ENCODE results near the gene DYNC1I1. TPM values are rescaled to one million over a fixed set of nuclear protein-coding genes. Genes with fewer than 3 reads are reported as not detected.

DYNC1I1 gene
- polyA plus RNA-seq, 1 of the 3 experiments (the other 2 are of a cell fraction) = 0.05 TPM

DNA sequence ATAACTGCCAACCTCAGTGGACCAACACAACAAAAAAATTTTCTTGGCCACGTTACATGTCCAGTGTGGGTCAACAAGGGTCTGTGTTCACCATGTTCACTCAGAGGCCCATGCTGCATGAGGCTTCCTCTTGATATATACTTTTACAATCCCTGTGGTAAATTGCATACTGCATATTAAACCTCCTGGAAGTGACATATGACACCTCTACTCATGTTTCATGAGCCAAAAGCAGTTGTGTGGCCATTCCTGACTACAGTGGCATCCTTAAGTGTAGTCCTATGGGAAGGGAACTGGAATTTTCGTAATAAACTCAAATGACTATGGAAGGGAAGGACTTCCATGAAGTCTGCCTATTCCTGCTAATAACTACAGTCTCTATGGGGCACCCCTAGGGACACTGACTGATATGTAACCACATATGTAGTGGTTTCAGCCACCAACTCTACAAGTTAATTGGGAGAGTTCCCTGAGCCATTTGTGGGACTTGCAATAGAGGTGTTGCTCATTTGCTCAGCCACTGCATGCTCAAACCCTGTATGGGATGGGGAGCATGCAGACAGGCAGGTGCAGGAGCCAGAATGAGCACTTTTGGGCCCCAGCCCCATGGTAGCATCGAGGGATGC lies 9.7 kb downstream of the DYNC1I1 start (continued):
- TF ChIP-seq, protein P1, sequence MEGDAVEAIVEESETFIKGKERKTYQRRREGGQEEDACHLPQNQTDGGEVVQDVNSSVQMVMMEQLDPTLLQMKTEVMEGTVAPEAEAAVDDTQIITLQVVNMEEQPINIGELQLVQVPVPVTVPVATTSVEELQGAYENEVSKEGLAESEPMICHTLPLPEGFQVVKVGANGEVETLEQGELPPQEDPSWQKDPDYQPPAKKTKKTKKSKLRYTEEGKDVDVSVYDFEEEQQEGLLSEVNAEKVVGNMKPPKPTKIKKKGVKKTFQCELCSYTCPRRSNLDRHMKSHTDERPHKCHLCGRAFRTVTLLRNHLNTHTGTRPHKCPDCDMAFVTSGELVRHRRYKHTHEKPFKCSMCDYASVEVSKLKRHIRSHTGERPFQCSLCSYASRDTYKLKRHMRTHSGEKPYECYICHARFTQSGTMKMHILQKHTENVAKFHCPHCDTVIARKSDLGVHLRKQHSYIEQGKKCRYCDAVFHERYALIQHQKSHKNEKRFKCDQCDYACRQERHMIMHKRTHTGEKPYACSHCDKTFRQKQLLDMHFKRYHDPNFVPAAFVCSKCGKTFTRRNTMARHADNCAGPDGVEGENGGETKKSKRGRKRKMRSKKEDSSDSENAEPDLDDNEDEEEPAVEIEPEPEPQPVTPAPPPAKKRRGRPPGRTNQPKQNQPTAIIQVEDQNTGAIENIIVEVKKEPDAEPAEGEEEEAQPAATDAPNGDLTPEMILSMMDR (IDR thresholded peaks at IDR 0.05) = no peak

DNA sequence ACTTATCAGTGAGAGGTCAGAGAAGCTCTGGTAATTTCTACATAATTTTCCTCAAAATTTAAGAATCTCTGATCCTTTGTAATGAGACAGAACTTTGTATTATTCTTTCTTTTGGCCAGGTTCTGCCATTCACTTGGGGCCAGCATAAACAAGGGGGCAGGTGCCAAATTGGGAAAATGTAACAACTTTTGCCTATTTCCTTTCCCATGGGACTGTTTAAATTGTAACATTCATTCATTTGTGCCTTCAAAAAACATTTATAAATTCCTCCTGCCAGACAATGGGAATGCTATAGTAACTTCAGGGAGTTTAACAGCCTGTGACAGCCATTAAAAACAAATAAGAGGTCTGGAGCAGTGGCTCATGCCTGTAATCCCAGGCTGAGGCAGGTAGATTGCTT lies 12.4 kb downstream of the DYNC1I1 start:
- Histone ChIP-seq H2AFZ (ENCODE audit: low read depth) (no peak overlapping the region), H3K9me2 (no peaks in the 10 kb centered on the region), H4K20me1 (ENCODE audit: insufficient read depth) (no peaks in the 10 kb centered on the region), H3K79me2 (ENCODE audit: insufficient read depth) (no peaks in the 10 kb centered on the region), H3F3A (replicated peaks; ENCODE audit: insufficient read depth) (no peaks in the 10 kb centered on the region), H3K36me3 (replicated peaks in 1 of 2; ENCODE audit: control insufficient read depth in 1 of 2, insufficient read depth in 2 of 2, low read length in 1 of 2) (no peaks in the 10 kb centered on the region), H3K27ac (ENCODE audit: low read depth in 2 of 2, low read length in 1 of 2) (no peak overlapping the region), H3K4me3 (ENCODE audit: low read depth in 2 of 2, low read length in 1 of 2) (no peak overlapping the region), H3K9ac (no peak overlapping the region), H3K4me2 (no peak overlapping the region), H3K4me1 (ENCODE audit: control insufficient read depth in 1 of 2, insufficient read depth in 2 of 2, low read depth in 1 of 2, low read length in 1 of 2) (no peaks in the 10 kb centered on the region), H3K27me3 (ENCODE audit: insufficient read depth) (no peaks in the 10 kb centered on the region; the same call in 1 of the 2 replicates), H3K9me3 (no peaks in the 10 kb centered on the region)
- no peak for DNase-seq
- CTCF ChIA-PET = interaction anchor here (0.7 to 2.1 kb wide), 3 partner anchors 10 to 273 kb away, joined by 3 to 6 read pairs (median 3); no protein-coding TSS in a partner anchor
- no peak for TF ChIP-seq YY1 (IDR thresholded peaks at IDR 0.05; ENCODE audit: low read depth)
- TF ChIP-seq, protein P1 (IDR thresholded peaks at IDR 0.05) = no peak
- no peak for TF ChIP-seq ELF1 (IDR thresholded peaks at IDR 0.05)
- POLR2A ChIA-PET = no interaction called here

DNA sequence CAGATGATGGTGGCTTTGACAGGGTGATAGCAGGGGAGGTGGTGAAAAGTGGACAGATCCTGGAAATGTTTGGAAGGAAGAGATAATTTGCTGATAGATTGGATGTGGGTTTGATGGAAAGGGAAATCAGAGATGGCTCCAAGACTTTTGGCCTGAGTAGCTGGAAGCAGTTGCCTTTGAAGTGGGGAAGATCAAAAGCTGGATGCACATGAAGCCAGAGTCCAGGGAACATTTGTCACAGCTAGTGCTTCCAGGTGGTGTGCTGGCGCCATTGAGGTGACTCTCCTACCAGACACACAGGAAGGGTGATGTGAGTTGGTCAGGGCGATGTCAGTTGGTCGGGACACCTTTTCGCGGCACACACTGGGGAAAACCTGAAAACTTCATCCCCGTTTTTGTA lies 15.9 kb downstream of the DYNC1I1 start:
- no peak for TF ChIP-seq EP300 (IDR thresholded peaks at IDR 0.05; ENCODE audit: borderline replicate concordance in 1 of 2, low read depth in 1 of 2, low read length in 1 of 2)
- no peak for TF ChIP-seq TAF1 (IDR thresholded peaks at IDR 0.05; ENCODE audit: borderline replicate concordance, low read depth, low read length)
- TF ChIP-seq FOSL2 (IDR thresholded peaks at IDR 0.05; ENCODE audit: borderline replicate concordance, low read depth) = no peak
- TF ChIP-seq YY1 (IDR thresholded peaks at IDR 0.05; ENCODE audit: low read depth) = no peak
- TF ChIP-seq, protein P2, sequence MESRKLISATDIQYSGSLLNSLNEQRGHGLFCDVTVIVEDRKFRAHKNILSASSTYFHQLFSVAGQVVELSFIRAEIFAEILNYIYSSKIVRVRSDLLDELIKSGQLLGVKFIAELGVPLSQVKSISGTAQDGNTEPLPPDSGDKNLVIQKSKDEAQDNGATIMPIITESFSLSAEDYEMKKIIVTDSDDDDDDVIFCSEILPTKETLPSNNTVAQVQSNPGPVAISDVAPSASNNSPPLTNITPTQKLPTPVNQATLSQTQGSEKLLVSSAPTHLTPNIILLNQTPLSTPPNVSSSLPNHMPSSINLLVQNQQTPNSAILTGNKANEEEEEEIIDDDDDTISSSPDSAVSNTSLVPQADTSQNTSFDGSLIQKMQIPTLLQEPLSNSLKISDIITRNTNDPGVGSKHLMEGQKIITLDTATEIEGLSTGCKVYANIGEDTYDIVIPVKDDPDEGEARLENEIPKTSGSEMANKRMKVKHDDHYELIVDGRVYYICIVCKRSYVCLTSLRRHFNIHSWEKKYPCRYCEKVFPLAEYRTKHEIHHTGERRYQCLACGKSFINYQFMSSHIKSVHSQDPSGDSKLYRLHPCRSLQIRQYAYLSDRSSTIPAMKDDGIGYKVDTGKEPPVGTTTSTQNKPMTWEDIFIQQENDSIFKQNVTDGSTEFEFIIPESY (IDR thresholded peaks at IDR 0.05; ENCODE audit: borderline replicate concordance, low read depth) = no peak
- TF ChIP-seq, protein P1 (IDR thresholded peaks at IDR 0.05) = no peak
- TF ChIP-seq EZH2phosphoT487 (IDR thresholded peaks at IDR 0.05; ENCODE audit: borderline replicate concordance, low read depth) = no peak
- TF ChIP-seq, protein P3, sequence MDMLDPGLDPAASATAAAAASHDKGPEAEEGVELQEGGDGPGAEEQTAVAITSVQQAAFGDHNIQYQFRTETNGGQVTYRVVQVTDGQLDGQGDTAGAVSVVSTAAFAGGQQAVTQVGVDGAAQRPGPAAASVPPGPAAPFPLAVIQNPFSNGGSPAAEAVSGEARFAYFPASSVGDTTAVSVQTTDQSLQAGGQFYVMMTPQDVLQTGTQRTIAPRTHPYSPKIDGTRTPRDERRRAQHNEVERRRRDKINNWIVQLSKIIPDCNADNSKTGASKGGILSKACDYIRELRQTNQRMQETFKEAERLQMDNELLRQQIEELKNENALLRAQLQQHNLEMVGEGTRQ (IDR thresholded peaks at IDR 0.05; ENCODE audit: borderline replicate concordance, low read depth, low read length) = no peak
- no peak for TF ChIP-seq FOXJ3 (CRISPR knock-in tag; IDR thresholded peaks at IDR 0.05)
- TF ChIP-seq SMC3 (IDR thresholded peaks at IDR 0.05; ENCODE audit: low read depth, low read length) = no peak
- Histone ChIP-seq H3K4me3 (ENCODE audit: low read depth in 2 of 2, low read length in 1 of 2) (no peak overlapping the region), H3K27ac (ENCODE audit: low read depth in 2 of 2, low read length in 1 of 2) (no peak overlapping the region), H3K9ac (no peak overlapping the region), H3K4me1 (ENCODE audit: control insufficient read depth in 1 of 2, insufficient read depth in 2 of 2, low read depth in 1 of 2, low read length in 1 of 2) (no peaks in the 10 kb centered on the region), H3K27me3 (ENCODE audit: insufficient read depth) (no peaks in the 10 kb centered on the region; the same call in 1 of the 2 replicates), H3K36me3 (replicated peaks in 1 of 2; ENCODE audit: control insufficient read depth in 1 of 2, insufficient read depth in 2 of 2, low read length in 1 of 2) (no peaks in the 10 kb centered on the region), H3K9me2 (no peaks in the 10 kb centered on the region), H4K20me1 (ENCODE audit: insufficient read depth) (no peaks in the 10 kb centered on the region), H3F3A (replicated peaks; ENCODE audit: insufficient read depth) (no peaks in the 10 kb centered on the region), H3K9me3 (no peaks in the 10 kb centered on the region), H2AFZ (ENCODE audit: low read depth) (no peak overlapping the region), H3K79me2 (ENCODE audit: insufficient read depth) (no peaks in the 10 kb centered on the region), H3K4me2 (no peak overlapping the region)
- POLR2A ChIA-PET = no interaction called here
- no peak for DNase-seq
- 49% methylated on average over 6 of the region's 6 CpGs for WGBS (ENCODE audit: low lambda C conversion rate)
- CTCF ChIA-PET = interaction anchor here (0.7 to 1.9 kb wide), 2 partner anchors 53 to 64 kb away, joined by 3 to 5 read pairs; no protein-coding TSS in a partner anchor
